ENCODE results near the gene RPS6KA1.

- TF ChIP-seq CTCF (IDR thresholded peaks at IDR 0.05; ENCODE audit: low read depth, low read length, poor library complexity, severe bottlenecking) (no peak), EZH2phosphoT487 (IDR thresholded peaks at IDR 0.05; ENCODE audit: borderline replicate concordance, low read length) (no peak)
These were observed at the start of gene RPS6KA1 for GRCh38 chr1:26529655-26530409.

Measured in DOHH2 (cell line).